ENCODE data around the gene ZNF414. TPM values are rescaled to one million over a fixed set of nuclear protein-coding genes. Genes with fewer than 3 reads are reported as not detected.

ZNF414 gene
- total RNA-seq, 2 donors from 2014 or later = 8.2 to 13.5 TPM

DNA sequence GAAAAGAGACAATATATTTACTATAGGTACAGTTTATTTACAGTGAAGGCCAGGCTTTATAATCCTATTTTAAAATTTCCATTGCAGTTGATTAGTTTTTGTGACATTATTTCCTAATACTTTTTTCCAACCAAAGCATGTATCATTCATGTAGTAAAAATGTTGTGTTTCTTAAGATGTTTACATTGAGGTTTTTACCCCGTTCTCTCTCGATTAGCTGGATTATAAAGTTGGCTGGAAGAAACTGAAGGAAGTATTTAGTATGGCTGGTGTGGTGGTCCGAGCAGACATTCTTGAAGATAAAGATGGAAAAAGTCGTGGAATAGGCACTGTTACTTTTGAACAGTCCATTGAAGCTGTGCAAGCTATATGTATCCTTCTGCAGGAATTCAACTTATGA lies 47.9 kb downstream of the ZNF414 start:
- Histone ChIP-seq H3K9me3 (no peaks in the 10 kb centered on the region), H3K27me3 (no peaks in the 10 kb centered on the region), H3K4me1 (peaks cover 0 to 20% of the 10 kb centered on the region in 2 donors), H3K36me3 (peaks cover 78% of the 10 kb centered on the region), H3K27ac (no peak overlapping the region), H3K4me3 (no peak overlapping the region)
- TF ChIP-seq, protein P1, sequence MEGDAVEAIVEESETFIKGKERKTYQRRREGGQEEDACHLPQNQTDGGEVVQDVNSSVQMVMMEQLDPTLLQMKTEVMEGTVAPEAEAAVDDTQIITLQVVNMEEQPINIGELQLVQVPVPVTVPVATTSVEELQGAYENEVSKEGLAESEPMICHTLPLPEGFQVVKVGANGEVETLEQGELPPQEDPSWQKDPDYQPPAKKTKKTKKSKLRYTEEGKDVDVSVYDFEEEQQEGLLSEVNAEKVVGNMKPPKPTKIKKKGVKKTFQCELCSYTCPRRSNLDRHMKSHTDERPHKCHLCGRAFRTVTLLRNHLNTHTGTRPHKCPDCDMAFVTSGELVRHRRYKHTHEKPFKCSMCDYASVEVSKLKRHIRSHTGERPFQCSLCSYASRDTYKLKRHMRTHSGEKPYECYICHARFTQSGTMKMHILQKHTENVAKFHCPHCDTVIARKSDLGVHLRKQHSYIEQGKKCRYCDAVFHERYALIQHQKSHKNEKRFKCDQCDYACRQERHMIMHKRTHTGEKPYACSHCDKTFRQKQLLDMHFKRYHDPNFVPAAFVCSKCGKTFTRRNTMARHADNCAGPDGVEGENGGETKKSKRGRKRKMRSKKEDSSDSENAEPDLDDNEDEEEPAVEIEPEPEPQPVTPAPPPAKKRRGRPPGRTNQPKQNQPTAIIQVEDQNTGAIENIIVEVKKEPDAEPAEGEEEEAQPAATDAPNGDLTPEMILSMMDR (IDR thresholded peaks at IDR 0.05) = no peak
- DNase-seq (ENCODE audit: low spot score) = no peak

DNA sequence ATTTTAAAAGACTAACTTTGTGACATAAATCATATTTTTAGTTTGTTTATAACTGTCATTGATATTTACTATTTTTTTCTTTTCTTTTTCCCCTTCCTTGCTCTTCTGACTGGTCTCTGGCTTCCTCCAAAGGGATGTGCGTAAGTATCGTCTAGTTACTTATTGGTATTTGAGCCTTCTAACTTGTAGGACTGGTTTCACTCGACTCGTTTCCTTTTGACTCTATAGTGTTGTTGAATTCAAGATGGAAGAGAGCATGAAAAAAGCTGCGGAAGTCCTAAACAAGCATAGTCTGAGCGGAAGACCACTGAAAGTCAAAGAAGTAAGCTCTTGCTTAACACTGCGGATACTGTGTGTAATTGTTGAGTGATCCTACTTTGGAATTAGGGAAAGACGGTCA lies 50.6 kb downstream of the ZNF414 start:
- Histone ChIP-seq H3K36me3 (peaks cover 51% of the 10 kb centered on the region), H3K27me3 (no peaks in the 10 kb centered on the region), H3K4me1 (peaks cover 0 to 46% of the 10 kb centered on the region in 2 donors), H3K9me3 (no peaks in the 10 kb centered on the region), H3K4me3 (no peak overlapping the region), H3K27ac (no peak overlapping the region)
- DNase-seq (ENCODE audit: low spot score) = no peak
- TF ChIP-seq, protein P1 (IDR thresholded peaks at IDR 0.05) = no peak

DNA sequence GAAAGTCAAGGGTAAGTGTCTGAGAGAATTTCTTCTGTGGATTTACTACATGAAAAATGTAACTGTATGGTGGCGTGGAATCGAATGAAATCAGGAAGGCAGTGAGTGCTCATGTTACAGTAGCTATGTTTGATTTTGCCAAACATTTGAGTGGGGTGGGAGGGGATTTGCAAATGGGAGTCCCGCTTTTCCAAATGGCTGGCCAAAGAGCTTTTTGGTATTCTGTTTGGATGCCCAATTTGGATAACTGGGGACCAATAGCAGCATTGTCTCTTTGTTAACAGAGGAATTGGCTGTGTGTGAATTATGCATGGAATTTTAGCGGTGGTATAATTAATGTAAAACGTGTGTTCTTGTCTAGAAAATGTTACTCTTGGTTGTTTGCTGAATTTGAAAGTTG lies 51.4 kb downstream of the ZNF414 start:
- Histone ChIP-seq H3K36me3 (peaks cover 43% of the 10 kb centered on the region), H3K9me3 (no peaks in the 10 kb centered on the region), H3K4me3 (no peak overlapping the region), H3K27ac (no peak overlapping the region), H3K27me3 (no peaks in the 10 kb centered on the region), H3K4me1 (peaks cover 0 to 54% of the 10 kb centered on the region in 2 donors)
- TF ChIP-seq, protein P1 (IDR thresholded peaks at IDR 0.05) = no peak
- no peak for DNase-seq (ENCODE audit: low spot score)

DNA sequence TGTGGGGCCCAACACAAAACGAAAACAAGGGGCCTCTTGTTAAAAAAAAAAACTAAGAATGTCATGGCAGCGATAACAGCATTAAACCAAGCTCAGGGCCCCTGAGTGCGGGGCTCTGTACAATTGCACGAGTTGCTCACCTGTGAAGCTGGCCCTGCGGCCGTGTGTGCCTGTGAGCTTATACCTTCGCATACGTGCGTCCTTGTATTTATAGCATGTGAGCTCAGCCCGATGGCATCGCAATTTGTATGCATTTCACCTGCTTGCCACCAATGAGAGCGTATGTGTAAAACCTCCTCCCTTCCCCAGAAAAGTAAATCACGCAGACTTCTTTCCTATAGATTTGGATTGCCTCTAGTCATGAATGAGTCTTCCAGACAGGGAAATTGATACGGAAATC lies 52.1 kb downstream of the ZNF414 start:
- Histone ChIP-seq H3K9me3 (no peaks in the 10 kb centered on the region), H3K36me3 (peaks cover 42% of the 10 kb centered on the region), H3K4me1 (peaks cover 0 to 60% of the 10 kb centered on the region in 2 donors)

DNA sequence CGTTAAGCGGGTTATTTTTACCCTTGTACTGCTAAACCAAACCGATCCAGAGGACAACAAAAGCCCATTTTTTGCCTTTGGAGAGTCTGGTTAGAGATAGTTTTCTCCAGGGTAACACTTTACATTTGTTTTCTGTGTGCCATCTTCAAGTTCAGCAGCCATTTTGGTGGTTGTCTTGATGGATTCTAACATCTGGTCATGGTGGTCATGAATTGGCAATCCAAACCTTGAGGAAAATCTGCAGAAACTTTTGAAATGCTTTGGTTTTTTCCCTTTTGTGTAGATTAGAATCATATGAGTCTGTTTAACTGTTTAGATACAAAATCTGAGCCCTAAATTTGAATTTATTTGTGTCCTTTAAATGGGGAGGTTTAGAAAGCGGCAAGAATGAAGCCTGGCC lies 52.6 kb downstream of the ZNF414 start:
- peaks cover 42% of the 10 kb centered on the region for H3K36me3 ChIP-seq
- H3K4me1 ChIP-seq = peaks cover 0 to 65% of the 10 kb centered on the region in 2 donors

More for the DNA sequence above, 52.1 kb downstream of the ZNF414 start:
- no peak for DNase-seq (ENCODE audit: low spot score)
- TF ChIP-seq, protein P1 (IDR thresholded peaks at IDR 0.05) = no peak
- Histone ChIP-seq H3K27me3 (no peaks in the 10 kb centered on the region), H3K4me3 (no peak overlapping the region), H3K27ac (peak overlapping the region in 1 of 2 donors; percentile 1)

More for the DNA sequence above, 52.6 kb downstream of the ZNF414 start:
- TF ChIP-seq, protein P1 (IDR thresholded peaks at IDR 0.05) = no peak
- DNase-seq (ENCODE audit: low spot score) = no peak
- no peaks in the 10 kb centered on the region for H3K27me3 ChIP-seq
- no peak overlapping the region for H3K4me3 ChIP-seq
- peak overlapping the region in 1 of 2 donors; percentile 1 for H3K27ac ChIP-seq
- H3K9me3 ChIP-seq = no peaks in the 10 kb centered on the region

All from right atrium auricular region (tissue), 2 donors.